ENCODE measurements around the gene TANC1. TPM values are rescaled to one million over a fixed set of nuclear protein-coding genes. Genes with fewer than 3 reads are reported as not detected.

The TANC1 gene
- total RNA-seq, 1 donor from 2014 or later, result not detected

DNA sequence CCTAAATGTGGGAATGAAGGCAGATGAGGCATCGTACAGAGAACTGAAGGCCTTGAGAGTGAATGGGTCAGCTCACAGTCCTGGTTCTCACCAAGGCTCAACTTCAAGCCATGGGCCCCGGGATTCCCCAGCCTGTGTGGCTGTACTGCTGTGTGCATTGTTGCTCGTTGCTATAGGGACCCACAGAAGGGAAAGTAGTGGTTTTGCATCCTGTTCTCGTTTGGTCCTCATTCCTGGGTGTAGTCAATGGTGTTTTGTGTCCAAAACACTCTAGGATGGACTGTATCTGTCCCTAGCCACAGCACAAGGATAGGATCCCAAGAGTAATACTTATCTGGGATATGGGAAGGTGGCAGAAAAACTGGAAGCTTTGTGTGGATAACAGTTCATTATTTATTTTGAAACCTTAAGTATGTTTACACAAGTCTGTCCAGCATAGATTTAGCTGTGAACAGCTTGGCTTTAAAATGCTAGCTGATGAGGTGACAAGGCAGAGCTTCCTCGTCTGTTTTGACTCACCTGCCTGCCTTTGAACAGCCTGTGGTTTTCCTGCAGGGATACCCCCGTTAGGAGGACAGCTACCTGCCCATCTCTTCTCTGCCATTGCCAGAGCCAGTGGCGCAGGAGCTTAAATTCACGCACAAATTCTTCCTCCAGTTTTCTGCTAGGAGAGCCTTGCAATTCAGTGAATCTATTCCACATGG, 233.1 kb downstream of the TANC1 start:
- peaks cover 7% of the 10 kb centered on the region for H3K27me3 Mint-ChIP-seq
- CTCF ChIA-PET, result no interaction called here
- H3K4me3 Mint-ChIP-seq, result no peak overlapping the region
- no peaks in the 10 kb centered on the region for H3K9me3 Mint-ChIP-seq
- H3K36me3 Mint-ChIP-seq (ENCODE audit: low read depth), result no peaks in the 10 kb centered on the region
- TF ChIP-seq, protein P1, sequence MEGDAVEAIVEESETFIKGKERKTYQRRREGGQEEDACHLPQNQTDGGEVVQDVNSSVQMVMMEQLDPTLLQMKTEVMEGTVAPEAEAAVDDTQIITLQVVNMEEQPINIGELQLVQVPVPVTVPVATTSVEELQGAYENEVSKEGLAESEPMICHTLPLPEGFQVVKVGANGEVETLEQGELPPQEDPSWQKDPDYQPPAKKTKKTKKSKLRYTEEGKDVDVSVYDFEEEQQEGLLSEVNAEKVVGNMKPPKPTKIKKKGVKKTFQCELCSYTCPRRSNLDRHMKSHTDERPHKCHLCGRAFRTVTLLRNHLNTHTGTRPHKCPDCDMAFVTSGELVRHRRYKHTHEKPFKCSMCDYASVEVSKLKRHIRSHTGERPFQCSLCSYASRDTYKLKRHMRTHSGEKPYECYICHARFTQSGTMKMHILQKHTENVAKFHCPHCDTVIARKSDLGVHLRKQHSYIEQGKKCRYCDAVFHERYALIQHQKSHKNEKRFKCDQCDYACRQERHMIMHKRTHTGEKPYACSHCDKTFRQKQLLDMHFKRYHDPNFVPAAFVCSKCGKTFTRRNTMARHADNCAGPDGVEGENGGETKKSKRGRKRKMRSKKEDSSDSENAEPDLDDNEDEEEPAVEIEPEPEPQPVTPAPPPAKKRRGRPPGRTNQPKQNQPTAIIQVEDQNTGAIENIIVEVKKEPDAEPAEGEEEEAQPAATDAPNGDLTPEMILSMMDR (IDR thresholded peaks at IDR 0.05), result no peak
- DNase-seq (no peak), ATAC-seq (ENCODE audit: low read depth) (peak; percentile 73)
- H3K27ac Mint-ChIP-seq, result no peak overlapping the region
- H3K4me1 Mint-ChIP-seq, result peaks cover 13% of the 10 kb centered on the region
- intact Hi-C loops (cut with micrococcal nuclease), result no loop called here
- POLR2A ChIA-PET, result no interaction called here

DNA sequence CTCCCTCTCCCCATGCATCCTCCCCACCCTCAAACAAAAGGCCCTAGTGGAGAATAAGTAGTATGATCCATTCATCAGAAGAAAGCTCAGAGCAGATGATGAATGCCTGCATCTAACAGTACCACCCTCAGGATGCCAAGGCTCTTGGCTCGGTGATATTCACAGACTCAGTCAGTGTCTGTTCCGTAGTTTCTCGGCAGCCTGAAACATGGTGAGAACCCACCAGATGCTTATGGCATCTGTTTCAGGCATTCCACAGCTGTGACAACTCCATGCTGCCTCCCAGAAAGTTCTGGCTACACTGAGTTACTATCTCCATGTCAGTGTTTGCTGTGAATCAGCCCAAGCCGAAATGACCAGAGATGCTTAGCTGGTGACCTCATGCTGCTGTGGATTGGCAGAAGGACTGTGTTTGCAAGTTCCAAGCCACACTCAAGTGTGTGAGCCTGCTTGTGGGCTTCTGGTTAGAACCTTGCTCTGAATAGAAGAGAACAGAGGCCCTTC, 234.2 kb downstream of the TANC1 start:
- Mint-ChIP-seq H3K36me3 (ENCODE audit: low read depth) (no peaks in the 10 kb centered on the region), H3K27ac (no peak overlapping the region), H3K27me3 (peaks cover 7% of the 10 kb centered on the region), H3K4me1 (peaks cover 13% of the 10 kb centered on the region), H3K4me3 (no peak overlapping the region), H3K9me3 (no peaks in the 10 kb centered on the region)
- no peak for ATAC-seq (ENCODE audit: low read depth)
- ChIA-PET POLR2A (no interaction called here), CTCF (interaction anchor here (1.6 kb wide), 1 partner anchor 19 kb away, joined by 3 read pairs; no protein-coding TSS in a partner anchor)
- intact Hi-C loops (cut with micrococcal nuclease), result no loop called here
- DNase-seq, result no peak
- TF ChIP-seq, protein P1 (IDR thresholded peaks at IDR 0.05), result no peak

DNA sequence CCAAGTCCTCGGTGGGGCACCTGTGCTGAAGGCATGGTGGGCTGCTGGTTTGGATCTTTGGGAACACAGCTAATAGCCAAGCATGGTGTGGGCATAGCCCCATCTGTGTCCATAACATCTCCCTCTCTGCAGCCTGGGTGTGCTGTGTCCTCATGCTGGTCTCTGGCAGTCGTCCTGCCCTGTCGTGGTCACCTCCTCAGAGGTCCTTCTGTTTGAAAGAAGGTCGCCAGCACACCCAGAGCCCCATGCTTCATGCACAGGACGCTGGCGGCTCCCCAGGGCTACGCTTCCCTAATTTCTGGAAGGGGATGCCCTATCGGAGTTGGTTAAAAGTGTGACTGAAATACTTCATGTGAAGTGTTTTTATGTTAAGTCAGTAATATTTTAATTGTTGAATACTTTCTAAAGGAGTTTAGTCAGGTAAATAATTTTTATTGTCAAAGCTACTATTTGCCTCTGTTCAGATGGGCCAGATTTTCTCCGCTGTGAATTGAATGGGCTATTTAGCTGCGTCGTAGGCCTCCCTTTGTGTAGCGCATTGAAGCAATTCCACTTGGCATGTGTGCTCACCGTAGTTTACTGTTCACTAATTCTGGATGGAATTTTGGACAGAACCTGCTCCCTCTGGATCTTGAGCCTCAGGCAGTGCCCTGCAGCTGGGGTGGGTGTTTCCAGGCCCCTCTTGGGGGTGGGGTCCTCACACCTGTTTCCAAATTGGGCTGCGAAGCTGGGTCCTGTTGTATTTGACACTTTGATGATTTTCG, 236.1 kb downstream of the TANC1 start:
- no peak for ATAC-seq (ENCODE audit: low read depth)
- no peak for DNase-seq
- H3K27me3 Mint-ChIP-seq, result no peaks in the 10 kb centered on the region
- H3K36me3 Mint-ChIP-seq (ENCODE audit: low read depth), result no peaks in the 10 kb centered on the region
- POLR2A ChIA-PET, result no interaction called here
- CTCF ChIA-PET, result interaction anchor here (1.6 kb wide), 1 partner anchor 17 kb away, joined by 3 read pairs; no protein-coding TSS in a partner anchor
- peaks cover 17% of the 10 kb centered on the region for H3K4me1 Mint-ChIP-seq
- H3K27ac Mint-ChIP-seq, result no peak overlapping the region
- intact Hi-C loops (cut with micrococcal nuclease), result no loop called here
- H3K9me3 Mint-ChIP-seq, result no peaks in the 10 kb centered on the region
- TF ChIP-seq, protein P1 (IDR thresholded peaks at IDR 0.05), result no peak
- no peak overlapping the region for H3K4me3 Mint-ChIP-seq

DNA sequence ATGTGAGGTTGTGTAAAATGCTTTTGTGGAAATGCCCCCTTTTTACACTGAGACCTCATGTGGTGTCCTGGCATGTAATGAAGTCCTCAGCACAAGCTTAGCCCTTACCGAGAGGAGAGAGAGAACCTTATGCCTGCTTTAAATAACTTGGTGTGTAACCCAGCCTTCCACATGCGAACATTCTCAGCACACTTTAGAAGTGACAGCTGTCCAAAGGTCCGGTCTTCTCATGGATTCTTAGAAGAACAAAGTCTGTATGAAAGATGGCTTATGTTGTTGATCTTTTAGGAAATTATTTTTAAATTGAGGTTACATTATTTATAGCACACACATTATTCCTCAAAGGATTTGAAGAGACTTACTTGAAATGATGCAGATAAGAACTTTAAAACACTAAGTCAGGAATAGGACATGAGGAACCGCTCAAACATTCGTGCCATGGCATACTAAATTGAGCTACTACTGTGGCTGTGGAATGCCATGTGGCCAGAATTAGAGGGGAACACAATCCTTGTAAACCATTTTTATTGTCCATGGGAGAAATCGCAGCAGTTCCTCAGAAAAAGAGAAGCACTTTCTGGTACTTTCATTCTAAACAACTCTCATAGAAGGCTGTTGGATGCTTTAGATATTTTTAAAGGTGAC, 238.4 kb downstream of the TANC1 start:
- no peaks in the 10 kb centered on the region for H3K27me3 Mint-ChIP-seq
- intact Hi-C loops (cut with micrococcal nuclease), result no loop called here
- no peaks in the 10 kb centered on the region for H3K36me3 Mint-ChIP-seq (ENCODE audit: low read depth)
- no peak overlapping the region for H3K27ac Mint-ChIP-seq
- TF ChIP-seq, protein P1 (IDR thresholded peaks at IDR 0.05), result no peak
- DNase-seq, result no peak
- CTCF ChIA-PET, result no interaction called here
- no peak overlapping the region for H3K4me3 Mint-ChIP-seq
- H3K9me3 Mint-ChIP-seq, result no peaks in the 10 kb centered on the region
- ATAC-seq (ENCODE audit: low read depth), result no peak
- H3K4me1 Mint-ChIP-seq, result peaks cover 18% of the 10 kb centered on the region
- POLR2A ChIA-PET, result interaction anchor here (0.6 kb wide), 1 partner anchor 13 kb away, joined by 5 read pairs; no protein-coding TSS in a partner anchor

DNA sequence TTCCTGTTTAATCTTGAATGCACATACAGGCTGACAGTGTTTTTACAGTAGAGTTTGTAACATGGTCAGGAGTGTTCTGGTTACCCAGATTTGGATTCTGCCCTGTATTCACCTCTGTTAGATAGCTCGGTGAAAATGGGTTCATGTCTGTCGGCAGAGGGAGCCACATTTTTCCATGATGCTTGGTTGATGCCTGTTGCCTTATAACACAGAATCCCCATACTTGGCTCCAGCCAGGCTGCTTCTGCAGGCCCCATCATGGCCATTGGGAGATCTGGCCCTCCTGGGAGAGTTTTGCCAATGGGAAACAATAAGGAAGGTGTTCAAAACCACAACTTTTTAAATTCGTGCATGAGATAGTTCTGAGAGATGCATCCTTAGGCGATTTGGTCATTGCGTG, 240.0 kb downstream of the TANC1 start:
- TF ChIP-seq, protein P1 (IDR thresholded peaks at IDR 0.05), result no peak
- ATAC-seq (ENCODE audit: low read depth), result no peak
- POLR2A ChIA-PET, result no interaction called here
- intact Hi-C loops (cut with micrococcal nuclease), result no loop called here
- no peak overlapping the region for H3K4me3 Mint-ChIP-seq
- no peaks in the 10 kb centered on the region for H3K9me3 Mint-ChIP-seq
- H3K36me3 Mint-ChIP-seq (ENCODE audit: low read depth), result no peaks in the 10 kb centered on the region
- H3K4me1 Mint-ChIP-seq, result peaks cover 15% of the 10 kb centered on the region
- H3K27me3 Mint-ChIP-seq, result no peaks in the 10 kb centered on the region
- CTCF ChIA-PET, result no interaction called here
- no peak for DNase-seq
- H3K27ac Mint-ChIP-seq, result no peak overlapping the region

Measured in activated B cell treated with CpG ODN at 0.5 μM for 24 hours (primary cell).